Measurements from ENCODE around the gene ESPN. TPM values are rescaled to one million over a fixed set of nuclear protein-coding genes. Genes with fewer than 3 reads are reported as not detected.

The ESPN gene
- total RNA-seq, 1 donor from 2014 or later = 0.36 TPM

DNA sequence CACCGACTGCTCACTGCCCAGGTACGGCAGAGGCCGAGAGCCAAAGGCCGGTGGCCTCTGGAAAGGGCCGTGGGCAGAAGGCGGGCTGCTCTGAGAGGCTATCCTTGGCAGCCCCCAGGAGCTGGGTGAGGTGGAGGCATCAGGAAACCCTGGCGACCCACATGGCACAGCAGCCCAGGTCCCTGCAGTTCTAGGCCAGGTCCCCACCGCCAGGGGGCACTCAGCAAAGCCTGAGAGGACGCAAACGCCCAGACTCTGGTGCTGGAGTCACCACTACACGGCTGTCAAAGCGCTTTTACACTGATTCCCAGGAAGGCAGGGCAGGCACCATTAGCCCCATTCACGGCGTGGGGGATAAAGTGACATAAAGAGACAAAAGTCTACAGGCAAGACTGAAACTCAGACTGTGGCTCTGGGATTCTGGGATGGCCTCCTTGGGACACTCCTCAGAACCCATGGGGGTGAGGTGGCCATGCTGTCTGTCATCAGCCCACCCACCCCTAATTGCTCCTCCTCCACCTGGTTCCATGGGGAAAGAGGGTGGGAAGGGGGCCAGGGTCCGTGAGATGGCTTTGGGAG, 61.9 kb downstream of the ESPN start:
- Mint-ChIP-seq H3K27me3 (ENCODE audit: unreplicated experiment) (peaks cover 15% of the 10 kb centered on the region), H3K36me3 (ENCODE audit: low read depth, unreplicated experiment) (peaks cover 17% of the 10 kb centered on the region), H3K4me1 (ENCODE audit: unreplicated experiment) (peaks cover 50% of the 10 kb centered on the region), H3K4me3 (ENCODE audit: unreplicated experiment) (peak overlapping the region; percentile 86), H3K27ac (ENCODE audit: unreplicated experiment) (peak overlapping the region; percentile 92), H3K9me3 (ENCODE audit: unreplicated experiment) (no peaks in the 10 kb centered on the region)
- TF ChIP-seq, protein P1, sequence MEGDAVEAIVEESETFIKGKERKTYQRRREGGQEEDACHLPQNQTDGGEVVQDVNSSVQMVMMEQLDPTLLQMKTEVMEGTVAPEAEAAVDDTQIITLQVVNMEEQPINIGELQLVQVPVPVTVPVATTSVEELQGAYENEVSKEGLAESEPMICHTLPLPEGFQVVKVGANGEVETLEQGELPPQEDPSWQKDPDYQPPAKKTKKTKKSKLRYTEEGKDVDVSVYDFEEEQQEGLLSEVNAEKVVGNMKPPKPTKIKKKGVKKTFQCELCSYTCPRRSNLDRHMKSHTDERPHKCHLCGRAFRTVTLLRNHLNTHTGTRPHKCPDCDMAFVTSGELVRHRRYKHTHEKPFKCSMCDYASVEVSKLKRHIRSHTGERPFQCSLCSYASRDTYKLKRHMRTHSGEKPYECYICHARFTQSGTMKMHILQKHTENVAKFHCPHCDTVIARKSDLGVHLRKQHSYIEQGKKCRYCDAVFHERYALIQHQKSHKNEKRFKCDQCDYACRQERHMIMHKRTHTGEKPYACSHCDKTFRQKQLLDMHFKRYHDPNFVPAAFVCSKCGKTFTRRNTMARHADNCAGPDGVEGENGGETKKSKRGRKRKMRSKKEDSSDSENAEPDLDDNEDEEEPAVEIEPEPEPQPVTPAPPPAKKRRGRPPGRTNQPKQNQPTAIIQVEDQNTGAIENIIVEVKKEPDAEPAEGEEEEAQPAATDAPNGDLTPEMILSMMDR (IDR thresholded peaks at IDR 0.05; ENCODE audit: unreplicated experiment) = peak; percentile 75
- peak; percentile 96 for DNase-seq (ENCODE audit: low spot score)

DNA sequence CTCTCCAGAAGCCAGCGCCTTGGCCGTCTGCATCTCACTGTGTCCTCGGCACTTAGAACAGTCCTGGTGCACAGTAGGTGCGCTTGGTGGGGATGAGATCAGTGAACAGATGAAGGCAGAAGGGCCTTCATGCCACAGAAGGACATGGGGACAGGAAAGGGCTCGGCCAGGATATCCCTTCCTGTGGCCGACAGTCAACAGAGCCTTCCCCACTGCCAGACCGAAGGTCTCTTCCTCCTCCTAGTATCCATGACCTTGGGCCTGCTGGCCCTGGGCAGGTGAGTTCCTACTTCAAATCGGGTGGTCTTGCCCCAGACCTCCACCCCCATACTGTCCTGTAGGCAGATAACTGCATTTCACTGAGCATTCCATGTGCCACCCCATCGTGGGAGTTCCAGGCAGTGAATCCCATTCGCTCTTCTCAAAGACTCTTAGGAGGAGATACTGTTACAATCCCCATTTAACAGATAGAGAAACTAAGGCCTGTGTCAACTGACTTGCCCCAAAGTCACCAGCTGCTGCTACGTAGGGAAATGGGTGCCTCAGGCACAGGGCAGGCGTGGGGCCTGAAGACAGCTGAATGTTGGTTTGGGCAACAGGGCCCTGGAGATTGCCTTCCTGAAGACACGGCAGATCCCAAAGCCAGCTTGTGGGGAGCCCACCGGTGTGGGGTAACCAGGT, 63.4 kb downstream of the ESPN start:
- Mint-ChIP-seq H3K27me3 (ENCODE audit: unreplicated experiment) (peaks cover 16% of the 10 kb centered on the region), H3K4me1 (ENCODE audit: unreplicated experiment) (peaks cover 43% of the 10 kb centered on the region), H3K36me3 (ENCODE audit: low read depth, unreplicated experiment) (peaks cover 7% of the 10 kb centered on the region), H3K4me3 (ENCODE audit: unreplicated experiment) (peak overlapping the region; percentile 86), H3K9me3 (ENCODE audit: unreplicated experiment) (no peaks in the 10 kb centered on the region), H3K27ac (ENCODE audit: unreplicated experiment) (peak overlapping the region; percentile 89)
- DNase-seq (ENCODE audit: low spot score) = no peak
- TF ChIP-seq, protein P1 (IDR thresholded peaks at IDR 0.05; ENCODE audit: unreplicated experiment) = no peak

DNA sequence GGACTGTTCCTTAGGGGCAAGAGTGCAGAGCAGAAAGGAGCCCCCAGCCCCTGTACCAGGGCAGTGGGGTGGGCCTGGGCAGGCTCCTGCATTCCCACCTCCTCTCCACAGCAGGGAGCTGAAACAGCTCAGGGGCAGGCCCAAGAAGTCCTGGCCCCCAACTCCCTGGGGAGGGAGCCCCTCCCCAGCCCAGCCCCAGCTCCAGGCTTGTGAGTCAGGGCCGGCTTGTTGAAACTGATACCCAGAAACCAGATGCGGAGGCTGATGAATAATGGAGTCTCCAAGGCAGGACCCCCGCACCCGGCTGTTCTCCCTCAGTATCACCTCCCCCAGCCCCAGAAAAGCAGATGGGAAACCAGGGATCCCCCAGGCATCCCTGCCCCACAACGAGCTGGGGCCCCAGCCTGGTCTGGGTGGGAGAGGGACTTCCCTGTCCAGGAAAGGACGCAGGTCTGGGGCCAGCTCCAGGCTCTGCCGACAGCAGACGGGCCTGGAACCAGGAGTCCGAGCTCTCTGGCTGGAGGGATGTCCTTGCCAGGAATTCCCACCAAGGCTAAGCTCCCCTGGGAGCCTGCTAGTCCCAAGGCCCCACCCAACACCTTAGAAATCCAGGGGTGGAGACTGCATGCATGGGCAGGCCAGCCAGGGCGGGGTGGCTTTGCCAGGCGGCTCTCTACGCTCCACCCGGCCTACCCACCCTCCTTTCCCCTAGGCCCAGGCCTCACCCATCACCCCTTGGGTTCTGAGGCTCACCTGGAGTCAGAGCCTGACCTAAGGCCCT, 64.2 kb downstream of the ESPN start:
- Mint-ChIP-seq H3K27me3 (ENCODE audit: unreplicated experiment) (peaks cover 16% of the 10 kb centered on the region), H3K36me3 (ENCODE audit: low read depth, unreplicated experiment) (peaks cover 4% of the 10 kb centered on the region), H3K27ac (ENCODE audit: unreplicated experiment) (no peak overlapping the region), H3K4me1 (ENCODE audit: unreplicated experiment) (peaks cover 35% of the 10 kb centered on the region), H3K9me3 (ENCODE audit: unreplicated experiment) (no peaks in the 10 kb centered on the region), H3K4me3 (ENCODE audit: unreplicated experiment) (no peak overlapping the region)
- TF ChIP-seq, protein P1 (IDR thresholded peaks at IDR 0.05; ENCODE audit: unreplicated experiment) = no peak
- DNase-seq (ENCODE audit: low spot score) = no peak

DNA sequence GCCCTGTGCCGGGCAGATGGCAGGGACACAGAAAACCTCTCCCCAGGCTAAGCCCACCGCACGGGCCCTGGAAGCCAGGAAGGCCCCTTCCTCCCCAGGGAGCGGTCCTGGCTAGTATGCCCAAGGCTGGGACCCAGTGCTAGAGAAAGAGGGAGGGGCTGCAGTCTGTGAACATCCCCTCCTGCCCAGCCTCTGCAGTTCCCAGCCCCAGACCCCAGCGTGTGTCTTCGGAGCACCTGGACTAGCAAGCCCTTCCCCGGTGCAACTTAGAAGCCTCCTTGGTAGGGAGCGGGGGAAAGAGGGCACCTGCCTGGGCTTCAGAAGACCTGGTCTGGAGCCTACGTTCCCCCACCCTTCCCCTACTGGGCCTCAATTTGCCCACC, 64.8 kb downstream of the ESPN start:
- Mint-ChIP-seq H3K4me1 (ENCODE audit: unreplicated experiment) (peaks cover 31% of the 10 kb centered on the region), H3K9me3 (ENCODE audit: unreplicated experiment) (no peaks in the 10 kb centered on the region), H3K36me3 (ENCODE audit: low read depth, unreplicated experiment) (peaks cover 4% of the 10 kb centered on the region), H3K27me3 (ENCODE audit: unreplicated experiment) (peaks cover 17% of the 10 kb centered on the region), H3K27ac (ENCODE audit: unreplicated experiment) (no peak overlapping the region), H3K4me3 (ENCODE audit: unreplicated experiment) (no peak overlapping the region)
- no peak for DNase-seq (ENCODE audit: low spot score)
- TF ChIP-seq, protein P1 (IDR thresholded peaks at IDR 0.05; ENCODE audit: unreplicated experiment) = no peak
